Natural killer cell treated with Interleukin-12 subunit alpha and Interleukin-12 subunit beta and Interleukin-15 and Interleukin-18, amount 100 ng/mL, for 72 hours (primary cell): ENCODE measurements around the gene OBSCN. TPM values are rescaled to one million over a fixed set of nuclear protein-coding genes. Genes with fewer than 3 reads are reported as not detected.
A peak's percentile ranks its signal among the peaks of the same experiment; 100 is the strongest.

Source experiments
- ATAC-seq, 2 donors: fragments of 150-1000 bp; cut with Tn5 transposase in 1 of 2; sonication (Bioruptor Pico), chemical (Tn5 transposase) in 1 of 2; 2 replicates each; pipeline ENCODE4 v1.10.0; 2021
- DNase-seq: peaks from one replicate; pipeline ENCODE4 v3.0.0; 2022; ENCODE audit warnings: low spot score
- H3K27ac Mint-ChIP-seq, 2 donors: 1 replicate in 1 of 2; 2 replicates in 1 of 2; pipeline ENCODE4 v1.8.0; 2022; ENCODE audit warnings: mixed read lengths in 2 of 2, mild to moderate bottlenecking in 1 of 2, moderate library complexity in 1 of 2
- H3K27me3 Mint-ChIP-seq, 2 donors: 1 replicate in 1 of 2; 2 replicates in 1 of 2; pipeline ENCODE4 v1.8.0; 2022; ENCODE audit warnings: mixed read lengths in 2 of 2
- H3K36me3 Mint-ChIP-seq: one replicate; pipeline ENCODE4 v1.8.0; 2022; ENCODE audit warnings: mixed read lengths
- H3K4me1 Mint-ChIP-seq, 2 donors: 1 replicate in 1 of 2; 2 replicates in 1 of 2; pipeline ENCODE4 v1.8.0; 2022; ENCODE audit warnings: low read depth in 2 of 2, mixed read lengths in 2 of 2, mild to moderate bottlenecking in 1 of 2
- H3K4me3 Mint-ChIP-seq: one replicate; pipeline ENCODE4 v1.8.0; 2022; ENCODE audit warnings: mixed read lengths
- H3K9me3 Mint-ChIP-seq: 2 replicates; pipeline ENCODE4 v1.8.0; 2022; ENCODE audit warnings: mixed read lengths
- total RNA-seq, 2 donors: library from RNA; stranded (reverse); gene quantifications; one replicate each; pipeline ENCODE4 v1.2.3, GENCODE V29; 2022

Gene OBSCN
- total RNA-seq, 2 donors from 2014 or later, result 6.4 to 12.3 TPM

- ATAC-seq, result no peak
- no peak overlapping the region for H3K27ac Mint-ChIP-seq
- no peaks in the 10 kb centered on the region for H3K27me3 Mint-ChIP-seq
- no peak overlapping the region for H3K4me3 Mint-ChIP-seq
- DNase-seq, result no peak
- H3K9me3 Mint-ChIP-seq, result no peaks in the 10 kb centered on the region
- no peaks in the 10 kb centered on the region for H3K36me3 Mint-ChIP-seq
- peaks cover 7 to 8% of the 10 kb centered on the region in 2 donors for H3K4me1 Mint-ChIP-seq
Observed at GRCh38 chr1:228354390-228355320, 146.8 kb downstream of the OBSCN start.

GRCh38 chr1:228356897-228357680 lies 149.2 kb downstream of the OBSCN start:
- no peaks in the 10 kb centered on the region for H3K9me3 Mint-ChIP-seq
- H3K27ac Mint-ChIP-seq, result peak overlapping the region; percentile 74 to 90
- no peak for ATAC-seq
- no peaks in the 10 kb centered on the region for H3K36me3 Mint-ChIP-seq
- peaks cover 7 to 8% of the 10 kb centered on the region in 2 donors for H3K4me1 Mint-ChIP-seq
- no peaks in the 10 kb centered on the region for H3K27me3 Mint-ChIP-seq
- DNase-seq, result no peak
- peak overlapping the region; percentile 36 for H3K4me3 Mint-ChIP-seq

- Mint-ChIP-seq H3K36me3 (no peaks in the 10 kb centered on the region), H3K9me3 (no peaks in the 10 kb centered on the region), H3K4me1 (peaks cover 7 to 8% of the 10 kb centered on the region in 2 donors), H3K27ac (peak overlapping the region; percentile 74 to 90), H3K4me3 (peak overlapping the region; percentile 11), H3K27me3 (no peaks in the 10 kb centered on the region)
- DNase-seq, result peak; percentile 70
- ATAC-seq, result peak; percentile 85 to 88
Observed at GRCh38 chr1:228358039-228358763, 150.4 kb downstream of the OBSCN start.

- Mint-ChIP-seq H3K4me3 (no peak overlapping the region), H3K27me3 (no peaks in the 10 kb centered on the region), H3K4me1 (peaks cover 7 to 8% of the 10 kb centered on the region in 2 donors), H3K27ac (peak overlapping the region; percentile 74 to 90), H3K9me3 (no peaks in the 10 kb centered on the region), H3K36me3 (no peaks in the 10 kb centered on the region)
- DNase-seq, result no peak
- no peak for ATAC-seq
Observed at GRCh38 chr1:228358764-228359612, 151.1 kb downstream of the OBSCN start.

GRCh38 chr1:228359613-228360532 lies 152.0 kb downstream of the OBSCN start:
- peaks cover 7 to 8% of the 10 kb centered on the region in 2 donors for H3K4me1 Mint-ChIP-seq
- DNase-seq (no peak), ATAC-seq (no peak)
- no peaks in the 10 kb centered on the region for H3K36me3 Mint-ChIP-seq
- H3K27ac Mint-ChIP-seq, result peak overlapping the region in 1 of 2 donors; percentile 50
- no peak overlapping the region for H3K4me3 Mint-ChIP-seq
- no peaks in the 10 kb centered on the region for H3K9me3 Mint-ChIP-seq
- H3K27me3 Mint-ChIP-seq, result no peaks in the 10 kb centered on the region

DNA sequence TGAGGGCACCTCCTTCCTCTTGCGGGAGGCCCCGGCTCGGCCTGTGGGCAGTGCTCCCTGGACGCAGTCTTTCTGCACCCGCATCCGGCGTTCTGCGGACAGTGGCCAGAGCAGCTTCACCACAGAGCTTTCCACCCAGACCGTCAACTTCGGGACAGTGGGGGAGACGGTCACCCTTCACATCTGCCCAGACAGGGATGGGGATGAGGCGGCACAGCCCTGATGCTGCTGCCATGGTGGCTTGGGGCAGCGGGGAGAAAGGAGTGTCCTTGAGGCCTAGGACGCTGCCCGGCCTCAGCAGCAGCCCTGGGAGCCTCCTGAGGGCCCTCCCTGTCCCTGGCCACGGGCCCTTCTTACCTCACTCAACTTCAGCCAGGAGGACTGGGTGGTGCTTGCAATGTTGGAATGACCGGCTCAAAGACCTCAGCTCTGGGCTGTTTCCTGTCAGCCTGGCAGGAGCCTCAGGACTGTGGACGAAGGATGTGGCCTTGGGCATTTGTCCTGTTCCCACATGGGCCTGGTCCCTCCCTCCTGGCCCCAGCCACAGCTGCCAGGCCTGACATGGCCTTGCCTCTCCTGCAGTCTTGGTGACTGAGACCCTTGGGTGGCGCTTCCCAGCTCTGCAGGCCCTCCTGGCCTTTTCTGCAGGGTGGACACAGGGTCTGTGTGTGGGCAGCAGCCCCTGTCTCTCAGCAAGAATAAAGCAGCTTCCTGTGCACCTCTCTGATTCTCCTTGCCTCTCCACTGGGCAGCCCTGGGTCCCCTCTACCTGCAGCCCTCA lies 152.9 kb downstream of the OBSCN start:
- DNase-seq, result no peak
- Mint-ChIP-seq H3K36me3 (no peaks in the 10 kb centered on the region), H3K9me3 (no peaks in the 10 kb centered on the region), H3K27ac (no peak overlapping the region), H3K4me1 (peaks cover 7 to 8% of the 10 kb centered on the region in 2 donors), H3K4me3 (no peak overlapping the region), H3K27me3 (no peaks in the 10 kb centered on the region)
- no peak for ATAC-seq

GRCh38 chr1:228361314-228362140 lies 153.7 kb downstream of the OBSCN start:
- no peak overlapping the region for H3K4me3 Mint-ChIP-seq
- H3K36me3 Mint-ChIP-seq, result no peaks in the 10 kb centered on the region
- H3K9me3 Mint-ChIP-seq, result no peaks in the 10 kb centered on the region
- ATAC-seq (no peak), DNase-seq (no peak)
- no peak overlapping the region for H3K27ac Mint-ChIP-seq
- no peaks in the 10 kb centered on the region for H3K27me3 Mint-ChIP-seq
- H3K4me1 Mint-ChIP-seq, result peaks cover 7 to 8% of the 10 kb centered on the region in 2 donors

DNA sequence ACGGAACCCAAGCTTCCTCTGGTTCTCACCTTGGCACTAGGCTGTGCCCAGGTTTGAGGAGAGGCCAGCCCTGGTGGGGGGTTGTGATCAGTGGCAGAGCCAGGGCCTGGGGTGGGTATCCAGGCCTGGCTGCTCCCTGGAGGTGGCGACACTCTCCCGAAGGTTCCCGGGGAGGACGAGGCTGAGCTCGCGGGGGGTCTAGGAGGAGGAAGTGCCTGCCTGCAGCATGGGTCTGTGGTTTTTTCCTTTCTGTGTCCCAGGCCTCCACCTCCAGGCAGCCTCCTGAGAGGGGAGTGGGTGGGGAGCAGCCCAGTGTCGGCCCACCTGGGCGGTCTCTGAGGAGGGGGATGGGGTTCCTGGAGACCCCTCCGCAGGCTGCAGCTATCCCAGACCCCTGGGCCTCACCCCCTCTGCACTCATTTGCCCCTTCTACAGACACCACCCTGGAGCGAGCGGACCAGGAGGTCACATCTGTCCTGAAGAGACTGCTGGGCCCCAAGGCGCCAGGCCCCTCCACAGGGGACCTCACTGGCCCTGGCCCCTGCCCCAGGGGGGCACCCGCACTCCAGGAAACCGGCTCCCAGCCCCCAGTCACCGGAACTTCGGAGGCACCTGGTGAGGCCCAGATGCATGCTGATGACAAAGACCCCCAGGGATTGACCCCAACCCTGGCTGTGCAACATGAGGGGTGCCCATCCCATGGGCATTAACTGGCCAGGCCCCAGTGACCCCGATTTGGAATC lies 154.5 kb downstream of the OBSCN start:
- no peak overlapping the region for H3K27ac Mint-ChIP-seq

GRCh38 chr1:228362884-228363450 lies 155.1 kb downstream of the OBSCN start:
- DNase-seq, result no peak
- no peak overlapping the region for H3K4me3 Mint-ChIP-seq

More for the DNA sequence above, 154.5 kb downstream of the OBSCN start:
- DNase-seq, result no peak
- H3K36me3 Mint-ChIP-seq, result no peaks in the 10 kb centered on the region
- no peak for ATAC-seq
- peaks cover 2 to 8% of the 10 kb centered on the region in 2 donors for H3K4me1 Mint-ChIP-seq
- H3K9me3 Mint-ChIP-seq, result no peaks in the 10 kb centered on the region
- H3K27me3 Mint-ChIP-seq, result no peaks in the 10 kb centered on the region
- H3K4me3 Mint-ChIP-seq, result no peak overlapping the region

GRCh38 chr1:228363686-228364067 lies 155.8 kb downstream of the OBSCN start:
- Mint-ChIP-seq H3K4me1 (no peaks in the 10 kb centered on the region), H3K4me3 (no peak overlapping the region), H3K27ac (no peak overlapping the region), H3K36me3 (no peaks in the 10 kb centered on the region), H3K27me3 (no peaks in the 10 kb centered on the region), H3K9me3 (no peaks in the 10 kb centered on the region)
- ATAC-seq (no peak), DNase-seq (no peak)

More at GRCh38 chr1:228362884-228363450, 155.1 kb downstream of the OBSCN start:
- Mint-ChIP-seq H3K27ac (no peak overlapping the region), H3K4me1 (peaks cover 0 to 6% of the 10 kb centered on the region in 2 donors), H3K27me3 (no peaks in the 10 kb centered on the region), H3K36me3 (no peaks in the 10 kb centered on the region), H3K9me3 (no peaks in the 10 kb centered on the region)
- no peak for ATAC-seq
